Peyer's patch (tissue), 4 donors: Measurements from ENCODE around the gene LDAF1. TPM values are rescaled to one million over a fixed set of nuclear protein-coding genes. Genes with fewer than 3 reads are reported as not detected.
A peak's percentile ranks its signal among the peaks of the same experiment; 100 is the strongest.
"Not testable (repeated sequence)": the region's sequence is repeated elsewhere in the genome, so short reads cannot be mapped to it uniquely, and the experiment has no call there.

ENCODE experiments used
- DNase-seq, 3 donors: peaks; one replicate each; pipeline ENCODE4 v3.0.0-alpha.2; 2017 to 2019
- H3K27ac ChIP-seq, 4 donors: fragments of 200-600 bp; sonication (generic); one replicate each; pipeline ENCODE4 v1.5.1; 2016 to 2019
- H3K27me3 ChIP-seq, 2 donors: fragments of 200-600 bp; sonication (generic); one replicate each; pipeline ENCODE4 v1.5.1; 2019
- H3K36me3 ChIP-seq, 3 donors: fragments of 200-600 bp; sonication (generic); one replicate each; pipeline ENCODE4 v1.5.1; 2016 to 2019
- H3K4me1 ChIP-seq, 4 donors: fragments of 200-600 bp; sonication (generic); one replicate each; pipeline ENCODE4 v1.5.1; 2016 to 2019
- H3K4me3 ChIP-seq, 4 donors: fragments of 200-600 bp; sonication (generic); 1 replicate in 3 of 4; 2 replicates in 1 of 4; pipeline ENCODE4 v1.5.1; 2016 to 2019; ENCODE audit warnings: mild to moderate bottlenecking in 1 of 4
- H3K9me3 ChIP-seq, 4 donors: fragments of 200-600 bp; sonication (generic); one replicate each; pipeline ENCODE4 v1.5.1; 2016 to 2019; ENCODE audit warnings: mild to moderate bottlenecking in 1 of 4
- CTCF ChIP-seq, 6 experiments: fragments of 450-650 bp in 4 of 6; fragments of 200-600 bp in 2 of 6; sonication (generic) in 1 of 6; IDR thresholded peaks; one replicate each; pipeline ENCODE4 v1.5.1; 2017 to 2019; ENCODE audit warnings: antibody characterized with exemption in 6 of 6, mild to moderate bottlenecking in 3 of 6, moderate library complexity in 1 of 6
- POLR2A ChIP-seq, 2 donors: fragments of 450-650 bp; IDR thresholded peaks; one replicate each; pipeline ENCODE4 v1.5.1; 2017; ENCODE audit warnings: antibody characterized with exemption in 2 of 2, mild to moderate bottlenecking in 2 of 2, moderate library complexity in 2 of 2
- total RNA-seq, 4 donors: library from RNA; depleted of rRNA; stranded (reverse); fragments of >200 nt; gene quantifications; one replicate each; pipeline ENCODE4 v1.1.0, GENCODE V29; 2016

The LDAF1 gene
- total RNA-seq, 4 donors from 2014 or later, result 19.0 to 41.5 (median 28.1) TPM

DNA sequence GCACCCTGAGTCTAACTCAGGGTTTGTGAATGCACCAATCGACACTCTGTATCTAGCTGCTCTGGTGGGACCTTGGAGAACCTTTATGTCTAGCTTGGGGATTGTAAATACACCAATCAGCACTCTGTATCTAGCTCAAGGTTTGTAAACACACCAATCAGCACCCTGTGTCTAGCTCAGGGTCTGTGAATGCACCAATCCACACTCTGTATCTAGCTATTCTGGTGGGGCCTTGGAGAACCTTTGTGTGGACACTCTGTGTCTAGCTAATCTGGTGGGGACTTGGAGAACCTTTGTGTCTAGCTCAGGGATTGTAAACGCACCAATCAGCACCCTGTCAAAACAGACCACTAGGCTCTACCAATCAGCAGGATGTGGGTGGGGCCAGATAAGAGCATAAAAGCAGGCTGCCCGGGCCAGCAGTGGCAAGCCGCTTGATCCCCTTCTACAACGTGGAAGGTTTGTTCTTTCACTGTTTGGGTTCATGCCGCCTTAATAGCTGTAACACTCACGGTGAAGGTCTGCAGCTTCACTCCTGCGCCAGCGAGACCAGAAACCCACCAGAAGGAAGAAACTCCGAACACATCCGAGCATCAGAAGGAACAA lies 5.2 kb upstream of the LDAF1 start:
- DNase-seq, H3K36me3 ChIP-seq, H3K9me3 ChIP-seq, H3K4me3 ChIP-seq, H3K27me3 ChIP-seq, H3K27ac ChIP-seq: not testable (repeated sequence)
- H3K4me1 ChIP-seq, result peaks cover 0 to 14% (median 0%) of the 10 kb centered on the region in 4 donors

GRCh38 chr16:21156011-21156410 lies 2.5 kb upstream of the LDAF1 start:
- DNase-seq, H3K27ac ChIP-seq, H3K36me3 ChIP-seq, H3K9me3 ChIP-seq, H3K4me3 ChIP-seq, H3K27me3 ChIP-seq: not testable (repeated sequence)
- peaks cover 0 to 30% (median 0%) of the 10 kb centered on the region in 4 donors for H3K4me1 ChIP-seq

DNA sequence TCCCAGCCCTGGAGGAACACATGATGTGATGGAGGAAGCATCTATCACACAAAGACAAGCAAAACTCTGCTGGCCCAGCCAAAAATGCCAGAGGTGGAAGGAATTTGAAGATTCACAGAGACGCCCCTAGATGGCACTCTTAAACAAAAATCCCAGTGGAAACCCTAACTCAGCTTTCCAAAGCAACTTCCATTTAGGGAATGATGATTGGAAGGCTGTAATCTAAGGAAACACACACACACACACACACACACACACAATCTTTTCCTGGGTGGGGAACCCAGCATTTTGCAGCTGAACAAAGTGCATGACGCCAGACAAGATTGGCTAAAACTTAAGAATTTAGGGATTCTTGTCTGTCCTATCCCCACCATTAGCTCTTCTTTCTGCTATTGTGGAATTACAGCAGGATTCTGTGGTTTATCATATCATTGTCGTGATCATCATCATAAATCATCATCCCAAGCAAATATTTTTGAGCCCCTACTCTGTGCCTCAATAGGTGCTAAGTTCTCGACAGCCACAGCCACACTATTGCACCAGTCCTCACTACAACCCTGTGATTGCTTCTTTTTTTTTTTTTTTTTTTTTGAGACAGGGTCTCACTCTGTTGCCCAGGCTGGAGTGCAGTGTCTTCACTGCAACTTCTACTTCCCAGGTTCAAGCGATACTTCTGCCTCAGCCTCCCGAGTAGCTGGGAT lies 1.6 kb upstream of the LDAF1 start:
- peaks cover 0 to 36% (median 0%) of the 10 kb centered on the region in 4 donors for H3K4me1 ChIP-seq
- H3K27ac ChIP-seq, result peak overlapping the region in 1 of 4 donors; percentile 79
- H3K36me3 ChIP-seq, result peaks cover 0 to 5% (median 0%) of the 10 kb centered on the region in 3 donors
- DNase-seq, result peak in 1 of 3 donors; percentile 60
- H3K27me3 ChIP-seq, result no peaks in the 10 kb centered on the region
- H3K9me3 ChIP-seq, result no peaks in the 10 kb centered on the region
- no peak overlapping the region for H3K4me3 ChIP-seq
- peak; percentile 7 to 80 (median 62) for TF ChIP-seq CTCF (IDR thresholded peaks at IDR 0.05)
- no peak for TF ChIP-seq POLR2A (IDR thresholded peaks at IDR 0.05)

- H3K4me3 ChIP-seq, result no peak overlapping the region
- peaks cover 0 to 5% (median 0%) of the 10 kb centered on the region in 3 donors for H3K36me3 ChIP-seq
- DNase-seq, result no peak
- no peaks in the 10 kb centered on the region for H3K27me3 ChIP-seq
- no peaks in the 10 kb centered on the region for H3K9me3 ChIP-seq
- peaks cover 0 to 41% (median 0%) of the 10 kb centered on the region in 4 donors for H3K4me1 ChIP-seq
- peak overlapping the region in 3 of 4 donors; percentile 79 to 88 (median 82) for H3K27ac ChIP-seq
- TF ChIP-seq POLR2A (IDR thresholded peaks at IDR 0.05) (no peak), CTCF (IDR thresholded peaks at IDR 0.05) (no peak)
Measured at GRCh38 chr16:21157632-21158031, 842 bp upstream of the LDAF1 start.

DNA sequence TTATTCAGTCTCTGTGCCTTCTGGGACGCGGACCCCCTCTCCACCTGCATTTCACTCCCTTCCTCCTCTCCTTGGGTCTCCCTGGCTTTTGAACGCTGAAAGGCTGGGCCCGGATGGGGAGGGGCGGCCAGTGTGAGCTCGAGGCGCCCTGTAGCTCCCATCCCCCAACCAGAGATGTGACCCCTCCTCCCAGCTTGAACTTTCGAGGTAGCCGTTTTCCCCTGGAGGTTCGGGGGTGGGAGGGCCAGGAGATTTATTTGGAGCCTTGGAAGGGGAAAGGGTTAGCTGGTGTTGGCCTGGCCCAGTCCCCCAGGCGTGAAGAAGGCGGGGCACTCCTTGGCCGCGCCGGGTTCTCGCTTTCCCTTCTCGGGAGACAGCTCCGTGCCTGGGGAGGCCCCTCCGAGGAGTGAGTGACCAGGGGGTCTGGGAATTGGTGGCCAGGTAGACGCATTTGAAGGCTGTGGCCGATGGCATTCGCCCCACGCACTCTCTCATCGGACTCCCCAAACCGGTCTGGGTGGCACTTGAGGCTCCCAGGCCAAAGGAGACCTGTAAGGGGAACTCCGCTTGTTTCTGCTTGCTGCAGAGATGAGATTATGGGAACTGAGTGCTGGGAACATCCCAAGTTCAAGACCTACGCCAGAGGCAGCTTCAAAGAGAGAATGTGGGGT lies 942 bp downstream of the LDAF1 start:
- no peaks in the 10 kb centered on the region for H3K27me3 ChIP-seq
- H3K9me3 ChIP-seq, result no peaks in the 10 kb centered on the region
- H3K36me3 ChIP-seq, result peaks cover 0 to 8% (median 0%) of the 10 kb centered on the region in 3 donors
- DNase-seq, result peak; percentile 29 to 72 (median 59)
- H3K27ac ChIP-seq, result peak overlapping the region; percentile 77 to 88 (median 80)
- no peak for TF ChIP-seq CTCF (IDR thresholded peaks at IDR 0.05)
- TF ChIP-seq POLR2A (IDR thresholded peaks at IDR 0.05), result no peak
- peaks cover 0 to 48% (median 0%) of the 10 kb centered on the region in 4 donors for H3K4me1 ChIP-seq
- H3K4me3 ChIP-seq, result peak overlapping the region; percentile 78 to 91 (median 88)

DNA sequence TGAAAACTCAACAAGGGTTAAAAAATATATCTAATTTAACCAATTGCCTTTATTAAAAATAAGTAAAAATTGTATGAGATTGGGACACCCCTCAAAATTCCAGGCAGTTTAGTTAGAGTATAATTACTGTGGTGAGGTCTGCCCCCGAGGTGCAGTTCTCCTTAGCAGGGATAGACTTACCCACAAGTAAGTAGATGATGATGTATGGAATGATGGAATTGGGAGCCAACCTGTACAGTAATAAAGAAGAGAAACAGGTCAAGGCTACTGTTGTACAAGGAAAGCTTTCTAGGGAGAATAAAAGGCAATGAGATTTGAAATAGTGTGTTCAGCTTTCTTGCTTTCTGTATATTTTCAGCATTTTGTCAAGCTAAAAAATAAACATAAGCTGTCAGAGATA lies 1.8 kb downstream of the LDAF1 start:
- no peak for TF ChIP-seq CTCF (IDR thresholded peaks at IDR 0.05)
- TF ChIP-seq POLR2A (IDR thresholded peaks at IDR 0.05), result no peak
- Histone ChIP-seq H3K4me1 (peaks cover 0 to 48% (median 0%) of the 10 kb centered on the region in 4 donors), H3K9me3 (no peaks in the 10 kb centered on the region), H3K4me3 (no peak overlapping the region), H3K27me3 (no peaks in the 10 kb centered on the region), H3K27ac (no peak overlapping the region), H3K36me3 (peaks cover 0 to 15% (median 0%) of the 10 kb centered on the region in 3 donors)
- no peak for DNase-seq
